ENCODE measurements around the gene ARHGEF35.
"Not testable (repeated sequence)": the region's sequence is repeated elsewhere in the genome, so short reads cannot be mapped to it uniquely, and the experiment has no call there.

- not testable (repeated sequence) for TF ChIP-seq CTCF (conservative IDR thresholded peaks at IDR 0.05; ENCODE audit: low read depth in 2 of 2); EZH2phosphoT487 (IDR thresholded peaks at IDR 0.05; ENCODE audit: unreplicated experiment); CREB1 (CRISPR knock-in tag; IDR thresholded peaks at IDR 0.05; ENCODE audit: low read depth); EZH2 (IDR thresholded peaks at IDR 0.05; ENCODE audit: low read depth, unreplicated experiment); JUNB (IDR thresholded peaks at IDR 0.05; ENCODE audit: unreplicated experiment); ETS1 (IDR thresholded peaks at IDR 0.05); POLR2AphosphoS5 (IDR thresholded peaks at IDR 0.05; ENCODE audit: low read depth); REST (IDR thresholded peaks at IDR 0.05; ENCODE audit: unreplicated experiment); ZNF462 (CRISPR knock-in tag; IDR thresholded peaks at IDR 0.05); STAT1 (IDR thresholded peaks at IDR 0.05; ENCODE audit: unreplicated experiment)
Measured at GRCh38 chr7:144228810-144229209, 33.2 kb upstream of the ARHGEF35 start.
